CD4-positive, alpha-beta memory T cell (primary cell): ENCODE data around the gene COL4A6. TPM values are rescaled to one million over a fixed set of nuclear protein-coding genes. Genes with fewer than 3 reads are reported as not detected.

Experiments used
- CTCF ChIA-PET: fragments of 350-600 bp; sonication (Branson Sonifier 250); formaldehyde crosslinking; loops from one replicate; lab custom pipeline; 2021; ENCODE audit warnings: inconsistent platforms; ENCODE audit not compliant: partially characterized antibody; lab: Charles Lee
- POLR2A ChIA-PET: fragments of 350-600 bp; sonication (Branson Sonifier 250); formaldehyde crosslinking; loops from one replicate; lab custom pipeline; 2021; ENCODE audit not compliant: partially characterized antibody; lab: Charles Lee
- DNase-seq, 5 donors: peaks; one replicate each; pipeline versions ENCODE4 v3.0.0 to v3.0.0-alpha.2; 2020 to 2022; ENCODE audit warnings: mixed read lengths in 1 of 5
- H3K27ac ChIP-seq: one replicate; pipeline ENCODE4 v1.7.0; 2013; ENCODE audit warnings: low read depth, low read length
- H3K27me3 ChIP-seq: 2 replicates; pipeline ENCODE4 v1.7.0; 2013; ENCODE audit warnings: mild to moderate bottlenecking, low read length, moderate library complexity; ENCODE audit not compliant: insufficient read depth
- H3K36me3 ChIP-seq: 2 replicates; pipeline ENCODE4 v1.7.0; 2013; ENCODE audit warnings: mild to moderate bottlenecking, low read length, moderate library complexity; ENCODE audit not compliant: insufficient read depth
- H3K4me1 ChIP-seq: 2 replicates; pipeline ENCODE4 v1.7.0; 2013; ENCODE audit warnings: mild to moderate bottlenecking, low read length, moderate library complexity; ENCODE audit not compliant: insufficient read depth
- H3K4me3 ChIP-seq, 2 donors: one replicate each; pipeline ENCODE4 v1.7.0; 2013; ENCODE audit warnings: low read length in 2 of 2, mild to moderate bottlenecking in 1 of 2
- H3K9me3 ChIP-seq, 2 donors: one replicate each; pipeline ENCODE4 v1.7.0; 2013; ENCODE audit warnings: low read length in 2 of 2, control low read depth in 1 of 2; ENCODE audit not compliant: control insufficient read depth in 1 of 2
- H3K27ac Mint-ChIP-seq, 7 donors: one replicate each; pipeline ENCODE4 v1.8.0; 2020 to 2021; ENCODE audit warnings: mixed read lengths in 7 of 7, mild to moderate bottlenecking in 6 of 7, inconsistent platforms in 3 of 7, moderate library complexity in 3 of 7
- H3K27me3 Mint-ChIP-seq, 2 donors: one replicate each; pipeline ENCODE4 v1.8.0; 2020 to 2021; ENCODE audit warnings: mixed read lengths in 2 of 2
- H3K36me3 Mint-ChIP-seq, 2 donors: one replicate each; pipeline ENCODE4 v1.8.0; 2020 to 2021; ENCODE audit warnings: mixed read lengths in 2 of 2, inconsistent platforms in 1 of 2, mild to moderate bottlenecking in 1 of 2
- H3K4me1 Mint-ChIP-seq, 4 donors: one replicate each; pipeline ENCODE4 v1.8.0; 2020 to 2021; ENCODE audit warnings: mixed read lengths in 4 of 4, mild to moderate bottlenecking in 1 of 4
- H3K4me3 Mint-ChIP-seq, 8 donors: one replicate each; pipeline ENCODE4 v1.8.0; 2020 to 2021; ENCODE audit warnings: mixed read lengths in 8 of 8, mild to moderate bottlenecking in 7 of 8, moderate library complexity in 6 of 8, inconsistent platforms in 3 of 8
- H3K9me3 Mint-ChIP-seq, 8 donors: one replicate each; pipeline ENCODE4 v1.8.0; 2020 to 2021; ENCODE audit warnings: mixed read lengths in 8 of 8, mild to moderate bottlenecking in 5 of 8, inconsistent platforms in 3 of 8, moderate library complexity in 1 of 8
- intact Hi-C: fragments of 100-400 bp; cut with micrococcal nuclease; formaldehyde crosslinking; loops from one replicate; pipeline ENCODE4 v1.15.1; 2023
- polyA plus RNA-seq, 2 donors: library from polyadenylated mRNA; unstranded; fragments of 300-500 nt; fragmentation: Illumina TruSeq; gene quantifications; one replicate each; pipeline ENCODE4 v1.2.3, GENCODE V29; 2021
- total RNA-seq, 2 experiments: library from RNA; stranded (reverse); gene quantifications; one replicate each; pipeline ENCODE4 v1.2.3, GENCODE V29; 2021

The COL4A6 gene
- total and polyA plus RNA-seq, 4 experiments from 2014 or later: not detected

DNA sequence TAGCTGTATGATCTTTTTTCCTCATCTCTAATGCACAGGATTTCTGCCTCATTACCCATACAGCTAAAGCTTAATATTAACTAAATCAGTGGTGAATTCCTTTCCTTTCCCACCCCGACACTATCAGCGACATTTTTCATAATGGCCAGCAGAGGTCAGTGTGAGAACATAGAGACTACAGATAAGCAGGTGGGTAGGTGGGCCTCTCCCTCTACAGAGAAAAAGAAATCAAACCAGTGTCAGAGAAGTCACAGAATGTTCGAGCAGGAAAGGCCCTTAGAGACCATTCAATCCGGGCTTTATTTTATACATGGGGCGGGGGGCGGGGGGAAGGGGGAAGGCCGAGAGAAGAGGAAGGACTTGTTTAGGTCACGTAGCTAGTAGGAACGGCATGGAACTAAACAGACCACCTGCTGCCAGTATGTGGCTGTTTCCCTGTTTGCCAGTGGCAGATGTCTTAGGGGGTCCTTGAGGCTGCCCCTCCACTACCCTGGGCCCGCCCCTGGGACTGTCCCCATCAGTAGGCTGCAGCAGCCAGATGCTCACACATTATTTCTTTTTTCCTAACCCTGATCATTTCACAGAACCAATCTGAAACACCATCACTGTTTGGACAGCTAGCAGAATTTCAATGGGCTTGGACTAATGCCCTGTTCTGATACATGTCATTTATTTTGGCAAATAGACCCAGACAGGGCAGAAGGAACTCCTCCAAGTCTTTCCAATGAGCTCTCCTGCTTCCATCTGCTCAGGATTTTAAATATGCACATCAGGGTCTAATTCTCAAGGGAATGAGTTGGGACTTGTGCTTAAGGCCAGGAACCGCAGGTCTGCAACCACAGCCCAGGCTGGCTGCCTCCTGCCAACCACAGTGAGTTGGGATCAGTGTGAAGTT, 213.2 kb downstream of the COL4A6 start:
- peaks cover 0 to 6% of the 10 kb centered on the region in 2 donors for H3K27me3 Mint-ChIP-seq
- Histone ChIP-seq H3K4me1 (no peaks in the 10 kb centered on the region), H3K27ac (no peak overlapping the region), H3K9me3 (no peaks in the 10 kb centered on the region), H3K4me3 (no peak overlapping the region), H3K36me3 (no peaks in the 10 kb centered on the region), H3K27me3 (no peaks in the 10 kb centered on the region)
- ChIA-PET POLR2A (no interaction called here), CTCF (interaction anchor here (1.2 to 2.8 kb wide), 4 partner anchors 8 to 25 kb away, joined by 3 to 14 read pairs (median 4); no protein-coding TSS in a partner anchor)
- DNase-seq: peak in 2 of 5 donors; percentile 3 to 4
- H3K4me3 Mint-ChIP-seq: peak overlapping the region in 4 of 8 donors; percentile 11 to 32 (median 16)
- intact Hi-C loops: loop anchor here (5.0 kb wide), 1 partner anchor 1252 kb away; no protein-coding TSS in a partner anchor
- H3K36me3 Mint-ChIP-seq: no peaks in the 10 kb centered on the region
- H3K4me1 Mint-ChIP-seq: peaks cover 0 to 6% (median 3%) of the 10 kb centered on the region in 4 donors
- no peaks in the 10 kb centered on the region for H3K9me3 Mint-ChIP-seq
- no peak overlapping the region for H3K27ac Mint-ChIP-seq

DNA sequence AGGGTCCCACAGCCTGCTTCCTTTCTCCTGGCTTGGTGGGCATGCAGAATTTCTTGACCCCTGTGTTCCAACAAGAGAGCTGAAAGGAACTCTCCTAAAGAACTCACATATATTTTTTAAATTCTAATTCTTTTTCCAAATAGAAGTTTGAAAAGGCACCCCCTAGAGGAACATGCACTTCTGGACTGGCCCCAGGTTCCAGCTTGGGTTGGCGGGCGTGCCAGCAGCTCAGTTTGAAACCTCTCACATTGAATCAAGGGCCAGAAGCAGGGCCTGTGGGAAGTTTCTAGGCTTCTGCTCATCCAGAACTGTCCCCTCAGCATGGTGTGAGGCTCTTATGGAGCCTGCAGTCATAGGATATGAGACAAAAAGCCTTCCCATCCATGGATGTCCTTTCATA, 214.0 kb downstream of the COL4A6 start:
- CTCF ChIA-PET: interaction anchor here (0.6 to 2.8 kb wide), 4 partner anchors 8 to 1326 kb away, joined by 3 to 14 read pairs (median 4); no protein-coding TSS in a partner anchor
- no peaks in the 10 kb centered on the region for H3K4me1 ChIP-seq
- no peak for DNase-seq
- no peaks in the 10 kb centered on the region for H3K27me3 ChIP-seq
- no peaks in the 10 kb centered on the region for H3K36me3 Mint-ChIP-seq
- no peak overlapping the region for H3K27ac ChIP-seq
- no peak overlapping the region for H3K4me3 Mint-ChIP-seq
- no peak overlapping the region for H3K4me3 ChIP-seq
- no peaks in the 10 kb centered on the region for H3K9me3 Mint-ChIP-seq
- H3K36me3 ChIP-seq: no peaks in the 10 kb centered on the region
- POLR2A ChIA-PET: no interaction called here
- H3K4me1 Mint-ChIP-seq: peaks cover 0 to 6% (median 3%) of the 10 kb centered on the region in 4 donors
- H3K27me3 Mint-ChIP-seq: peaks cover 0 to 3% of the 10 kb centered on the region in 2 donors
- no peaks in the 10 kb centered on the region for H3K9me3 ChIP-seq
- intact Hi-C loops: no loop called here
- no peak overlapping the region for H3K27ac Mint-ChIP-seq

DNA sequence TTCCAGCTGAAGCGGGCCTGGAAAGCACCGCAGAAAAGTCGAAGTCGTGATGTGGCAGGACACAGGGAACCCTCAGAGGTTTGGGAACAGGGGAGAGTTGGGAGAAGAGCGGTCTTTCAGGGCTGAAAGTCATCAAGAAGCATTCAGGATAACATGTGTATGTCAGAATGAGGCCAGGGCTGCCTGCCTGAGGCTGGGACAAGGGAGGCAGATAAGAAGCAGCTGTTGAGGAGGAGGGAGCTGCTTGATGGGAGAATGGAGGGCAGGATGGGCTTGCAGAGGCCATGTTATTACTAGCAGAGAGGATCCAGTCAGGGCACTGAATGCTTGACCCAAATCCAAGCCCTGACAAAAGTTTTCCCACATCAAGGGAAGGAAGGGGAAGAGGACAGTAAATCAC, 214.6 kb downstream of the COL4A6 start:
- ChIA-PET CTCF (interaction anchor here (0.6 to 2.8 kb wide), 5 partner anchors 8 to 1326 kb away, joined by 3 to 14 read pairs (median 3); no protein-coding TSS in a partner anchor), POLR2A (no interaction called here)
- Histone ChIP-seq H3K36me3 (no peaks in the 10 kb centered on the region), H3K27ac (no peak overlapping the region), H3K4me3 (no peak overlapping the region), H3K9me3 (no peaks in the 10 kb centered on the region), H3K27me3 (no peaks in the 10 kb centered on the region), H3K4me1 (no peaks in the 10 kb centered on the region)
- Mint-ChIP-seq H3K4me3 (no peak overlapping the region), H3K4me1 (peaks cover 0 to 6% (median 3%) of the 10 kb centered on the region in 4 donors), H3K36me3 (no peaks in the 10 kb centered on the region), H3K27ac (no peak overlapping the region), H3K9me3 (no peaks in the 10 kb centered on the region), H3K27me3 (peaks cover 0 to 3% of the 10 kb centered on the region in 2 donors)
- intact Hi-C loops: no loop called here
- no peak for DNase-seq

DNA sequence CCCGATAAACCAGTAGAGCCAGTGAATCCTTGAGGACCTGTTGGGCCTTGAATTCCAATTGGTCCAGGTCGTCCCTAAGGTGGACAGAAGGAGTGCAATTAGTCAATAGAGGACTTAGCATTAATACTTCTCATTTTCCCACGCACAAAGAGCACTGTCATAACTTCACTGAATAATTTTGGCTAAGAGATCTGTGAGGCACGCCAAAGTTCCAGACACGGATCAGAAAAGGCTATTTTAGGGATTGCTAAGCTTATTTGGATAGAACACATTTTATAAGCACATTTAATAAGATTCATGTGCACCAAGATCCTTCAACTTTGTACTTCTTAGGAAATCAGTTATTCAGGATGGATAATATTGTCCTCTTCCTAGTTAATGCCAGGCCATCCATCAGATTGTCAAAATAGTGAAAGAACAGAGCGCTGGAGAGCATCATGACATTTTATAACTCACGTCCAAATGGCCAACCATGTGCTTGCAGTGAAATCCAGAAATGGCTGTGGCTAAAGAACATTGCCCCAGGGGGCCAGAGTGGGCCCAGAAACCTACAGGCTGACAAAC, 216.8 kb downstream of the COL4A6 start:
- DNase-seq: no peak

DNA sequence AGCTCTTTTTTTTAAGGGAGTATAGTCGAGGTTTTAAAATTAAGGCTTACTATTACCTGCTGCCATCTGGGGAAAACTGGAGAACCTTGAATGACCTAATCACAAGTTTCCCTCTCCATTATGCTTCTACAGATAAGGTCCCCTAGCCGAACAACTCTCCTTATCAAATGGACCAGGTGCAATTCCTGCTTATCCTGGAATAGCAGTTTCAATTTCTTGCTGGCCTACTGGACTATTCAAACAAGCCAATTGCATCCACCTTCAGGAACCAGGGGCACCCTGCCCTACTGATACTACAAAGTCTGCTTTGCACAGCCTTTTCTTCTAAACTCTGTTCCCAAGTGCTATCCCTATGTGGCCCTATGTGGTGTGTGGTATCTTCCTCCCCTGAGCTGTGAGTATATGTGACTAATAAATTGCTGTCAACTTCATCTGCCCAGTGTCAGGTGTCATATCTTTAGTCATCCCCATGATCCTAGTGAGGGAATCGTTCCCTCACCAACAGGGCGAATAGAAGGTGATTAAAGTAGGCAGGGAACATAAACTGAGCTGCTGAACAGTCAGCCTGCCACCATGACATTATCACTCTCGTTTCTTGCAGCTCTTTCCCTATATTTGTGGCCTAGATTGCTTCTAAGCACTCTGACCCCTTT, 218.1 kb downstream of the COL4A6 start:
- Histone ChIP-seq H3K27ac (no peak overlapping the region), H3K4me3 (no peak overlapping the region), H3K4me1 (no peaks in the 10 kb centered on the region), H3K9me3 (no peaks in the 10 kb centered on the region), H3K27me3 (no peaks in the 10 kb centered on the region), H3K36me3 (no peaks in the 10 kb centered on the region)
- H3K27me3 Mint-ChIP-seq: no peaks in the 10 kb centered on the region
- peak overlapping the region in 1 of 7 donors; percentile 61 for H3K27ac Mint-ChIP-seq
- H3K36me3 Mint-ChIP-seq: no peaks in the 10 kb centered on the region
- POLR2A ChIA-PET: no interaction called here
- CTCF ChIA-PET: no interaction called here
- no peak overlapping the region for H3K4me3 Mint-ChIP-seq
- intact Hi-C loops: no loop called here
- no peaks in the 10 kb centered on the region for H3K9me3 Mint-ChIP-seq
- DNase-seq: no peak
- H3K4me1 Mint-ChIP-seq: peaks cover 0 to 6% (median 3%) of the 10 kb centered on the region in 4 donors

More for the DNA sequence above, 216.8 kb downstream of the COL4A6 start:
- Mint-ChIP-seq H3K27me3 (peaks cover 0 to 2% of the 10 kb centered on the region in 2 donors), H3K27ac (no peak overlapping the region), H3K4me1 (peaks cover 0 to 6% (median 3%) of the 10 kb centered on the region in 4 donors), H3K4me3 (no peak overlapping the region), H3K36me3 (no peaks in the 10 kb centered on the region), H3K9me3 (no peaks in the 10 kb centered on the region)
- ChIA-PET POLR2A (no interaction called here), CTCF (no interaction called here)
- Histone ChIP-seq H3K36me3 (no peaks in the 10 kb centered on the region), H3K4me3 (no peak overlapping the region), H3K27me3 (no peaks in the 10 kb centered on the region), H3K9me3 (no peaks in the 10 kb centered on the region), H3K4me1 (no peaks in the 10 kb centered on the region), H3K27ac (no peak overlapping the region)
- intact Hi-C loops: no loop called here

DNA sequence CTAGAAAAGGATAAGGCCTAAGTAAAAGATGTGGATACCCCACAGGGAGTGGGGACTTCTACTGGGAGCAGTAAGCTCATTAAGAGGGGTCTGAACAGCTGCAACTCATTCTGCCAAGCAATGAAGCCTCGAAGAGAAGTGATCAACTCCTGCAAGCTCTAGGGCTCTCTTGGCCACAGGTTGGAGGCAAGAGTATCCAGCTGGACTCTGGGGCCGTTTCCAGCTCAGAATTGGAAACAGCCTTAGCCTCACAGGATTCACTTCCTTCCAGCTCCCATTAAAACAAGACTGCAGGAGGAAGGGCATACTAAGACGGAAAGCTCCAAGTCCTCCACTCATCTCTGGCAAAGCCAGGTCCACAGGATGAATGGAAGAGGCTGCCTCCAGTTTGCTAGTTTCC, 220.3 kb downstream of the COL4A6 start:
- no peaks in the 10 kb centered on the region for H3K4me1 Mint-ChIP-seq
- no peaks in the 10 kb centered on the region for H3K9me3 ChIP-seq
- CTCF ChIA-PET: no interaction called here
- no peak overlapping the region for H3K27ac Mint-ChIP-seq
- H3K27me3 Mint-ChIP-seq: no peaks in the 10 kb centered on the region
- no peaks in the 10 kb centered on the region for H3K27me3 ChIP-seq
- H3K27ac ChIP-seq: no peak overlapping the region
- H3K4me3 ChIP-seq: no peak overlapping the region
- H3K36me3 Mint-ChIP-seq: no peaks in the 10 kb centered on the region
- no peaks in the 10 kb centered on the region for H3K9me3 Mint-ChIP-seq
- no peaks in the 10 kb centered on the region for H3K36me3 ChIP-seq
- no peak overlapping the region for H3K4me3 Mint-ChIP-seq
- DNase-seq: no peak
- POLR2A ChIA-PET: no interaction called here
- no peaks in the 10 kb centered on the region for H3K4me1 ChIP-seq
- intact Hi-C loops: no loop called here
